ENCODE measurements around the gene PIP5K1A. TPM values are rescaled to one million over a fixed set of nuclear protein-coding genes. Genes with fewer than 3 reads are reported as not detected.
"Not testable (repeated sequence)": the region's sequence is repeated elsewhere in the genome, so short reads cannot be mapped to it uniquely, and the experiment has no call there.

Gene PIP5K1A
- total and polyA plus RNA-seq, 12 donors: 28.8 to 61.7 (median 46.5) TPM

- DNase-seq: no peak
- intact Hi-C loops (cut with DNase I): no loop called here
- Histone ChIP-seq H3K36me3 (replicated peaks in 1 of 2) (peaks cover 0 to 66% of the 10 kb centered on the region in 2 donors), H3K9me3 (replicated peaks in 1 of 3) (no peaks in the 10 kb centered on the region), H3K4me1 (replicated peaks in 1 of 2) (no peaks in the 10 kb centered on the region), H3K4me3 (no peak overlapping the region), H3K27me3 (no peaks in the 10 kb centered on the region), H3K27ac (no peak overlapping the region)
- TF ChIP-seq POLR2A (IDR thresholded peaks at IDR 0.05) (no peak), CTCF (IDR thresholded peaks at IDR 0.05) (no peak)
- WGBS, 4 donors: 91 to 96% (median 93%) methylated on average over 17 of the region's 17 CpGs
These were observed 21.8 kb upstream of the PIP5K1A start for GRCh38 chr1:151176514-151177045.

GRCh38 chr1:151184211-151184610 is 14.1 kb upstream of the PIP5K1A start:
- Histone ChIP-seq H3K9me3 (replicated peaks in 1 of 3) (no peaks in the 10 kb centered on the region), H3K4me1 (replicated peaks in 1 of 2) (peaks cover 8 to 13% of the 10 kb centered on the region in 2 donors), H3K27ac (no peak overlapping the region), H3K36me3 (replicated peaks in 1 of 2) (peaks cover 0 to 67% of the 10 kb centered on the region in 2 donors), H3K4me3 (no peak overlapping the region), H3K27me3 (no peaks in the 10 kb centered on the region)
- TF ChIP-seq POLR2A (IDR thresholded peaks at IDR 0.05): no peak
- TF ChIP-seq CTCF (IDR thresholded peaks at IDR 0.05): no peak
- 89 to 93% (median 92%) methylated on average over 10 of the region's 10 CpGs for WGBS, 4 donors
- intact Hi-C loops (cut with DNase I): no loop called here
- DNase-seq: no peak

GRCh38 chr1:151187205-151187604 is 11.1 kb upstream of the PIP5K1A start:
- intact Hi-C loops (cut with DNase I): no loop called here
- Histone ChIP-seq H3K27me3 (no peaks in the 10 kb centered on the region), H3K36me3 (replicated peaks in 1 of 2) (peaks cover 0 to 37% of the 10 kb centered on the region in 2 donors), H3K9me3 (replicated peaks in 1 of 3) (no peaks in the 10 kb centered on the region), H3K4me1 (replicated peaks in 1 of 2) (peaks cover 9 to 18% of the 10 kb centered on the region in 2 donors), H3K27ac (no peak overlapping the region), H3K4me3 (no peak overlapping the region)
- 79 to 94% (median 86%) methylated on average over 1 of the region's 1 CpG for WGBS, 4 donors
- TF ChIP-seq POLR2A (IDR thresholded peaks at IDR 0.05) (no peak), CTCF (IDR thresholded peaks at IDR 0.05) (no peak)
- no peak for DNase-seq

- H3K27ac ChIP-seq; H3K9me3 ChIP-seq (replicated peaks in 1 of 3); H3K27me3 ChIP-seq; intact Hi-C loops (cut with DNase I); DNase-seq: not testable (repeated sequence)
- Histone ChIP-seq H3K36me3 (replicated peaks in 1 of 2) (peaks cover 0 to 23% of the 10 kb centered on the region in 2 donors), H3K4me1 (replicated peaks in 1 of 2) (peaks cover 9 to 18% of the 10 kb centered on the region in 2 donors), H3K4me3 (peak overlapping the region in 1 of 4 donors; percentile 74)
- WGBS, 4 donors: 71 to 75% (median 74%) methylated on average over 8 of the region's 8 CpGs
These were observed 9.7 kb upstream of the PIP5K1A start for GRCh38 chr1:151188667-151189066.

Measured in adrenal gland (tissue), 12 donors.